ENCODE results near the gene AIG1.

AIG1 gene

GRCh38 chr6:143054329-143054728 lies 6.4 kb upstream of the AIG1 start:
- no peak for DNase-seq (ENCODE audit: low spot score)
- TF ChIP-seq CTCF (IDR thresholded peaks at IDR 0.05; ENCODE audit: extremely low read depth, insufficient read depth, missing control alignments), result no peak
- in situ Hi-C loops (cut with MboI; ENCODE audit: low pct_unique_long_range_greater_than_20kb, low sequenced_read_pairs, unreplicated experiment), result no loop called here

- TF ChIP-seq CTCF (IDR thresholded peaks at IDR 0.05; ENCODE audit: extremely low read depth, insufficient read depth, missing control alignments), result no peak
- in situ Hi-C loops (cut with MboI; ENCODE audit: low pct_unique_long_range_greater_than_20kb, low sequenced_read_pairs, unreplicated experiment), result no loop called here
- no peak for DNase-seq (ENCODE audit: low spot score)
Measured at GRCh38 chr6:143055213-143055612, 5.5 kb upstream of the AIG1 start.

DNA sequence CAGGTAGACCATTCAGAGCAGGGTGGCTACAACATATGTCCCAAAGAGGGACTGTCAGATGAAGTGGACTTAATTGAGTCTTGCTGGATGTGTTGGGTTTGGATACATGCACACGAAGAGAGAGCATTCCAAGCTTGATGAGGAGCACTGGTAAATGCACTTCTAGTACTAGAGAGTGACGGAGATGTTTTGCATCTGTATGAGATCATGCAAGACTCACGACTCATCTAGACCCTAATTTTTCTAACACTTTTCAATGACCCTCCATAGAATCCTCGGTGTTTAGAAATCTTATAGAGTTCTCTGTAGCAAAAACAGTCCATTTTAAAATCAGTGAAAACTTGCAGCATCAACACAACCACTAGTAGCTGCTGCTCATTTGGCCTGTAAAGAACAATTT lies 4.8 kb upstream of the AIG1 start:
- TF ChIP-seq CTCF (IDR thresholded peaks at IDR 0.05; ENCODE audit: extremely low read depth, insufficient read depth, missing control alignments), result no peak
- no peak for DNase-seq (ENCODE audit: low spot score)
- in situ Hi-C loops (cut with MboI; ENCODE audit: low pct_unique_long_range_greater_than_20kb, low sequenced_read_pairs, unreplicated experiment), result no loop called here

DNA sequence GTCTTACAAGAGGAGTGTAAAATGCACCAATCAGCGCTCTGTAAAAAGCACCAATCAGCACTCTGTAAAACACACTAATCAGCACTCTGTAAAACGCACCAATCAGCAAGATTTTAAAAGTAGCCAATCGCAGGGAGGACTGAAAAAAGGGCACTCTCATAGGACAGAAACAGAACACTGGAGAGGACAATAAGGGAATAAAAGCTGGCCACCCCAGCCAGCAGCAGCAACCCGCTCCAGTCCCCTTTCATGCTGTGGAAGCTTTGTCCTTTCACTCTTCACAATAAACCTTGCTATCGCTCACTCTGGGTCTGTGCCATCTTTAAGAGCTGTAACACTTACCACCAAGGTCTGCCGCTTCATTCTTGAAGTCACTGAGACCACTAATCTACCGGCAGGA lies 1.7 kb upstream of the AIG1 start:
- no peak for DNase-seq (ENCODE audit: low spot score)
- no peak for TF ChIP-seq CTCF (IDR thresholded peaks at IDR 0.05; ENCODE audit: extremely low read depth, insufficient read depth, missing control alignments)
- in situ Hi-C loops (cut with MboI; ENCODE audit: low pct_unique_long_range_greater_than_20kb, low sequenced_read_pairs, unreplicated experiment), result no loop called here

DNA sequence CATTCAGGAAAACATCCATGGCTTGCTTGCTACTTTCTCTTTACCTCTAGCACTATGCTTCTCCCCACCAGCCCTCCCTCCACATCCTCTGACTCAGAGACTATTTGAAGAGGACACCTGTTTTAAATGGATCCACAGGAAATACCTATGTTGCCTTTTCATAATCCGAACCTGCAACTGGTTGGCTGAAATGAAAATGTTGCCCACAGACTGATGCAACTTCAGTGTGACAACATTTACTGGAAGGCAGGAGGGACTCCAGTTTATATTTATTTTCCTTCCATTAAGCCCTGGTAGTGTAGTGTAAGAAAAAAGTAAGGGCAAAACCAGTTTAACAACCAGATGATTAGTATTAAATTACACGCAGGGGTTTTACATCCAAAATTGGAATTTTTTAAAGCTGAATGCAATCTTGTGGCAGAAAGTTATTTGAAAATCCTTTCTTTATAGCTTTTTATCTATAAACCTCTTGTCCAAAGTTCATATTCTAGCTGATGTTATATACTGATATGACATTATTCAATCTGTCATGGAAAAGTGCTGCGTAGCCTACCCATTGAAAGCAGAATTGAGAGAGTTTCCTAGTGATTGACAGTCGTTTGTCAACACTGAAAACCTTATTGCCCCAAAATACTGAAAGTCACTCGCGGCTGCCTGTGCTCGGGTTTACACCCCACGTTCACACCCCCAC lies 881 bp upstream of the AIG1 start:
- peak; percentile 25 for DNase-seq (ENCODE audit: low spot score)
- in situ Hi-C loops (cut with MboI; ENCODE audit: low pct_unique_long_range_greater_than_20kb, low sequenced_read_pairs, unreplicated experiment), result no loop called here
- no peak for TF ChIP-seq CTCF (IDR thresholded peaks at IDR 0.05; ENCODE audit: extremely low read depth, insufficient read depth, missing control alignments)

DNA sequence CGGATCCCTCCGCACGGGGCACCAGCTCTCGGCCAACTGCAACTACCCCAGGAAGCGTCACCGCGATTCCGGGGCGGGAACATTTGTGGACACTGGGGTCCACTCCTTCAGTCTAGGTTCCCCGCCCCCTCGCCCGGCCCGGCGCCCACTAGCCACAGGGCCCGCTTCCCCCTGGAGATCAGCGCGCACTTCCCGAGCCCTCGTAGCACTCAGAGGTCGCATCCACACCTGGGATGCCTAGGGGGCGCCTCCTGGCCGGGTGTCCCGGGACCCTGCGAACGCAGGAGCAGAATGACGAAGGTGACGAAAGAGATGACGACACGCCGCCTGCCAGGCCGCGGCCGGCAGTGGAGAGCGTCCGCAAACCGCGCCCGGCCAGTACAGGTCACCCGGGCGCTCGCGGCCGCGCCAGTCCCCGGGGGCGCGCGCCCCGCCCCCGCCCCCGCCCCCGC lies 309 bp upstream of the AIG1 start:
- in situ Hi-C loops (cut with MboI; ENCODE audit: low pct_unique_long_range_greater_than_20kb, low sequenced_read_pairs, unreplicated experiment), result no loop called here
- DNase-seq (ENCODE audit: low spot score), result peak; percentile 84
- peak; percentile 28 for TF ChIP-seq CTCF (IDR thresholded peaks at IDR 0.05; ENCODE audit: extremely low read depth, insufficient read depth, missing control alignments)
